HG03045 (cell line): Measurements from ENCODE around the gene HID1.
"Not testable (repeated sequence)": the region's sequence is repeated elsewhere in the genome, so short reads cannot be mapped to it uniquely, and the experiment has no call there.

Experiments used
- ATAC-seq: cut with Tn5 transposase; IDR thresholded peaks from one replicate; pipeline ENCODE4 v1.9.1; 2021; ENCODE audit warnings: mild to moderate bottlenecking, moderate library complexity; ENCODE audit not compliant: unreplicated experiment

HID1 gene

GRCh38 chr17:74972107-74972972, at the start of gene HID1:
TSS of gene HID1 (minus strand) at chr17:74972759. CDS start at chr17:74972656, 103 bp downstream.
- ATAC-seq, result peak; percentile 52

GRCh38 chr17:75020331-75021110, 48.0 kb upstream of the HID1 start:
- no peak for ATAC-seq

- ATAC-seq, result no peak
Observed at GRCh38 chr17:75019710-75020109, 47.2 kb upstream of the HID1 start.

GRCh38 chr17:75019146-75019545, 46.6 kb upstream of the HID1 start:
- ATAC-seq, result no peak

GRCh38 chr17:75013092-75013559, 40.6 kb upstream of the HID1 start:
- no peak for ATAC-seq

GRCh38 chr17:75012346-75013091, 40.0 kb upstream of the HID1 start, which contains the start of gene MRPL58:
TSS of gene MRPL58 (plus strand) at chr17:75012670. CDS start at chr17:75012687, 17 bp downstream.
- ATAC-seq, result peak; percentile 79

- ATAC-seq, result no peak
Observed at GRCh38 chr17:75012096-75012345, 39.5 kb upstream of the HID1 start.

- no peak for ATAC-seq
Observed at GRCh38 chr17:75011401-75012095, 39.0 kb upstream of the HID1 start.

GRCh38 chr17:75010683-75011400, 38.3 kb upstream of the HID1 start:
- no peak for ATAC-seq

- no peak for ATAC-seq
Observed at GRCh38 chr17:75009139-75009724, 36.7 kb upstream of the HID1 start.

- no peak for ATAC-seq
Observed at GRCh38 chr17:75008373-75008772, 35.8 kb upstream of the HID1 start.

GRCh38 chr17:75006653-75007052, 34.1 kb upstream of the HID1 start:
- no peak for ATAC-seq

GRCh38 chr17:75006084-75006483, 33.5 kb upstream of the HID1 start:
- ATAC-seq, result not testable (repeated sequence)

- ATAC-seq, result no peak
Observed at GRCh38 chr17:75005291-75005690, 32.7 kb upstream of the HID1 start.

- ATAC-seq, result no peak
Observed at GRCh38 chr17:75004371-75004770, 31.8 kb upstream of the HID1 start.

- no peak for ATAC-seq
Observed at GRCh38 chr17:75003957-75004355, 31.4 kb upstream of the HID1 start.

- ATAC-seq, result no peak
Observed at GRCh38 chr17:75003070-75003956, 30.8 kb upstream of the HID1 start.

GRCh38 chr17:75001915-75002843, 29.6 kb upstream of the HID1 start:
- no peak for ATAC-seq
